Gastroesophageal sphincter (tissue), 4 donors: Measurements from ENCODE around the gene PCDHAC1. TPM values are rescaled to one million over a fixed set of nuclear protein-coding genes. Genes with fewer than 3 reads are reported as not detected.

ENCODE experiments used
- ATAC-seq: fragments of 150-250 bp; one replicate; pipeline ENCODE4 v1.9.1; 2016; ENCODE audit warnings: mild to moderate bottlenecking, moderate library complexity
- H3K27ac ChIP-seq, 4 donors: fragments of 200-600 bp; sonication (generic) in 3 of 4; 1 replicate in 3 of 4; 2 replicates in 1 of 4; pipeline ENCODE4 v1.5.1; 2016 to 2019
- H3K27me3 ChIP-seq: fragments of 200-600 bp; sonication (generic); one replicate; pipeline ENCODE4 v1.5.1; 2019
- H3K36me3 ChIP-seq, 2 donors: fragments of 200-600 bp; sonication (generic); one replicate each; pipeline ENCODE4 v1.5.1; 2019; ENCODE audit warnings: control low read depth in 1 of 2
- H3K4me1 ChIP-seq, 3 donors: fragments of 200-600 bp; sonication (generic); 1 replicate in 2 of 3; 2 replicates in 1 of 3; pipeline ENCODE4 v1.5.1; 2016 to 2019; ENCODE audit warnings: control low read depth in 2 of 3
- H3K4me3 ChIP-seq, 2 donors: fragments of 200-600 bp; sonication (generic); one replicate each; pipeline ENCODE4 v1.5.1; 2019; ENCODE audit warnings: mild to moderate bottlenecking in 1 of 2, moderate library complexity in 1 of 2
- H3K9me3 ChIP-seq, 3 donors: fragments of 200-600 bp; sonication (generic); one replicate each; pipeline ENCODE4 v1.5.1; 2017 to 2019; ENCODE audit warnings: control low read depth in 2 of 3
- CTCF ChIP-seq, 4 experiments: fragments of 200-600 bp in 2 of 4; fragments of 450-650 bp in 2 of 4; sonication (generic) in 1 of 4; IDR thresholded peaks; one replicate each; pipeline ENCODE4 v1.5.1; 2017 to 2019; ENCODE audit warnings: antibody characterized with exemption in 4 of 4, mild to moderate bottlenecking in 2 of 4, moderate library complexity in 2 of 4
- EP300 ChIP-seq: sonication (generic); formaldehyde crosslinking; IDR thresholded peaks from one replicate; pipeline ENCODE4 v1.6.1; 2017; ENCODE audit warnings: antibody characterized with exemption, mild to moderate bottlenecking
- POLR2A ChIP-seq, 2 donors: fragments of 450-650 bp; IDR thresholded peaks; one replicate each; pipeline ENCODE4 v1.6.1; 2017; ENCODE audit warnings: antibody characterized with exemption in 2 of 2, mild to moderate bottlenecking in 2 of 2, moderate library complexity in 1 of 2
- POLR2AphosphoS5 ChIP-seq: sonication (generic); formaldehyde crosslinking; IDR thresholded peaks from one replicate; pipeline ENCODE4 v1.6.1; 2017; ENCODE audit warnings: antibody characterized with exemption
- WGBS, 2 donors: methylation state at CpG; one replicate each; pipeline ENCODE4 v1.1.5; 2018; ENCODE audit warnings: low coverage in 1 of 2; 5-methylcytosine and 5-hydroxymethylcytosine counted together
- total RNA-seq, 4 donors: library from RNA; depleted of rRNA; stranded (reverse); fragments of >200 nt; gene quantifications; one replicate each; pipeline ENCODE4 v1.1.0, GENCODE V29; 2016

The PCDHAC1 gene
- total RNA-seq, 4 donors from 2014 or later: 0.47 to 6.6 (median 1.4) TPM

- Histone ChIP-seq H3K4me3 (peak overlapping the region; percentile 45 to 61), H3K9me3 (no peaks in the 10 kb centered on the region), H3K4me1 (peaks cover 0 to 26% (median 11%) of the 10 kb centered on the region in 3 donors), H3K27ac (peak overlapping the region in 3 of 4 donors; percentile 79 to 81 (median 80)), H3K27me3 (peaks cover 33% of the 10 kb centered on the region), H3K36me3 (no peaks in the 10 kb centered on the region)
- peak; percentile 92 for ATAC-seq
- WGBS, 2 donors: 0% methylated on average over 1 of the region's 74 CpGs; no CpG with 5 or more reads in 1 of the 2 donors
- TF ChIP-seq POLR2A (IDR thresholded peaks at IDR 0.05) (no peak), CTCF (IDR thresholded peaks at IDR 0.05) (peak; percentile 75 to 94 (median 80))
These were observed 536 bp downstream of the PCDHAC1 start for GRCh38 chr5:140926443-140927227.

GRCh38 chr5:140927228-140927573, 1.1 kb downstream of the PCDHAC1 start:
- peaks cover 33% of the 10 kb centered on the region for H3K27me3 ChIP-seq
- no peaks in the 10 kb centered on the region for H3K36me3 ChIP-seq
- peak; percentile 17 for ATAC-seq
- peak overlapping the region in 3 of 4 donors; percentile 79 to 81 (median 80) for H3K27ac ChIP-seq
- peaks cover 0 to 26% (median 11%) of the 10 kb centered on the region in 3 donors for H3K4me1 ChIP-seq
- WGBS, 2 donors: 0 to 23% methylated on average over 1 to 6 of the region's 26 CpGs
- no peaks in the 10 kb centered on the region for H3K9me3 ChIP-seq
- H3K4me3 ChIP-seq: peak overlapping the region; percentile 45 to 61
- TF ChIP-seq CTCF (IDR thresholded peaks at IDR 0.05) (no peak), EP300 (no peak), POLR2A (IDR thresholded peaks at IDR 0.05) (no peak), POLR2AphosphoS5 (no peak)

GRCh38 chr5:140934964-140935606, 9.0 kb downstream of the PCDHAC1 start:
- ATAC-seq: no peak
- no peak overlapping the region for H3K4me3 ChIP-seq
- no peaks in the 10 kb centered on the region for H3K9me3 ChIP-seq
- no peak for TF ChIP-seq CTCF (IDR thresholded peaks at IDR 0.05)
- TF ChIP-seq POLR2A (IDR thresholded peaks at IDR 0.05): no peak
- no peak for TF ChIP-seq EP300
- TF ChIP-seq POLR2AphosphoS5: no peak
- H3K4me1 ChIP-seq: no peaks in the 10 kb centered on the region
- H3K27ac ChIP-seq: no peak overlapping the region
- 29 to 62% methylated on average over 4 of the region's 4 CpGs for WGBS, 2 donors
- H3K36me3 ChIP-seq: no peaks in the 10 kb centered on the region
- H3K27me3 ChIP-seq: no peaks in the 10 kb centered on the region

GRCh38 chr5:140946578-140946977, 20.5 kb downstream of the PCDHAC1 start:
- 50 to 71% methylated on average over 2 of the region's 2 CpGs for WGBS, 2 donors
- H3K4me1 ChIP-seq: no peaks in the 10 kb centered on the region
- no peak overlapping the region for H3K27ac ChIP-seq
- no peak overlapping the region for H3K4me3 ChIP-seq
- no peak for TF ChIP-seq CTCF (IDR thresholded peaks at IDR 0.05)
- TF ChIP-seq EP300: no peak
- TF ChIP-seq POLR2A (IDR thresholded peaks at IDR 0.05): no peak
- no peak for TF ChIP-seq POLR2AphosphoS5
- ATAC-seq: no peak
- H3K27me3 ChIP-seq: no peaks in the 10 kb centered on the region
- peaks cover 0 to 7% (median 0%) of the 10 kb centered on the region in 3 donors for H3K9me3 ChIP-seq
- H3K36me3 ChIP-seq: no peaks in the 10 kb centered on the region
